ENCODE data around the gene FAM131A.

Gene FAM131A

DNA sequence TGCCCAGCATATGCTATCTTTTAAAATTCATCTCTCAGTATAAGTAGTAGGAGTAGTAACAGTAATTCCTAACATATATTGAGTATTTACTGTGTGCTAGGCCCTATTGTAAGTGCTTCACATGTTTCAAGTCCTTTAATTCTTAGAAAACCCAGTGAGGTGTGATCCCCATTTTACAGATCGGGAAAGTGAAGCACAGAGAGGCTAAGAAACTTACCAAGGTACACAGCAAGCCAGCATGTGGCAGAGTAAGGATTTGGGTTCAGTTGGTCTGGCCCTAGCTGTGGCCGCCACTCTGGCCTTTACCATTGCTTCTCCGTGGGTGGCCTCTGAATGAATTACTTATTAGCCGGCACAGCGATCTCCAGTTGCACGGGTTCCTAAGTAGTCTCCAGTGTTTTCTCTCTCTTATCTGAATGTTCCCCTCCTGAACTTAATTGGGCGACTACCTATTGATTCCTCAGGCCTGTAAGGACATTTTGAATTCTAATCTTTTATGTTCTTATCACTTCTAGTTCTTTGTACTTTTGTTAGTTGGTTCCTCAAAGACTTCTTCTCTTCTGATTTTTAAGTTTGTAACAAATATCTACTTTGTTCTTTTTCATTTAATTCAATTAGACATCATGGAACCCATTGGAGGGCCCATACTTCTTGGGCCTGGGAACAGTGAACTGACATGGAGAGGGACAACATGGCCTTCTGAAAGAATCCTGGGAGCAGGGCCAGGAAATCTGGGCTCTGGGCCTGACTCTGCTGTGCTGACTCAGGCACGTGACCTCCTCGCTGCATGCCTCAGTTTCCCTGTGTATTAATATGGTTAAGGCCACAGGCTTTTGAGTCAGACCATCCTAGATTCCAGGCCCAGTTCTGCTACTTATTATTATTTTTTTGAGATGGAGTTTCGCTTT, 12.4 kb downstream of the FAM131A start:
- ChIA-PET POLR2A (no interaction called here), CTCF (no interaction called here)
- TF ChIP-seq FOXK2 (IDR thresholded peaks at IDR 0.05) (no peak), LEF1 (IDR thresholded peaks at IDR 0.05; ENCODE audit: borderline replicate concordance) (no peak), ARNT (IDR thresholded peaks at IDR 0.05) (no peak), BHLHE40 (IDR thresholded peaks at IDR 0.05; ENCODE audit: borderline replicate concordance) (no peak), CTBP1 (IDR thresholded peaks at IDR 0.05; ENCODE audit: borderline replicate concordance) (no peak), ELF4 (IDR thresholded peaks at IDR 0.05) (no peak), HDGF (IDR thresholded peaks at IDR 0.05; ENCODE audit: borderline replicate concordance) (no peak), PKNOX1 (IDR thresholded peaks at IDR 0.05) (no peak), SUZ12 (IDR thresholded peaks at IDR 0.05) (no peak), SP1 (IDR thresholded peaks at IDR 0.05) (no peak), NFRKB (IDR thresholded peaks at IDR 0.05) (no peak)
- DNase-seq (ENCODE audit: extremely low spot score), result no peak

GRCh38 chr3:184350618-184351017, 13.2 kb downstream of the FAM131A start:
- TF ChIP-seq ARNT (IDR thresholded peaks at IDR 0.05), result no peak
- TF ChIP-seq FOXA1 (IDR thresholded peaks at IDR 0.05), result no peak
- TF ChIP-seq SP1 (IDR thresholded peaks at IDR 0.05), result no peak
- TF ChIP-seq CTBP1 (IDR thresholded peaks at IDR 0.05; ENCODE audit: borderline replicate concordance), result no peak
- TF ChIP-seq L3MBTL2 (conservative IDR thresholded peaks at IDR 0.05), result no peak
- ChIA-PET POLR2A (no interaction called here), CTCF (interaction anchor here (0.6 kb wide), 1 partner anchor 235 kb away, joined by 3 read pairs; no protein-coding TSS in a partner anchor)
- DNase-seq (ENCODE audit: extremely low spot score), result no peak

GRCh38 chr3:184351511-184352148, 14.2 kb downstream of the FAM131A start:
- ChIA-PET CTCF (no interaction called here), POLR2A (no interaction called here)
- no peak for DNase-seq (ENCODE audit: extremely low spot score)
- TF ChIP-seq HDGF (IDR thresholded peaks at IDR 0.05; ENCODE audit: borderline replicate concordance) (no peak), FOXA1 (IDR thresholded peaks at IDR 0.05) (no peak), FOXM1 (IDR thresholded peaks at IDR 0.05; ENCODE audit: borderline replicate concordance) (no peak), TARDBP (IDR thresholded peaks at IDR 0.05) (no peak)

GRCh38 chr3:184352149-184352785, 14.9 kb downstream of the FAM131A start:
- CTCF ChIA-PET, result interaction anchor here (1.4 kb wide), 1 partner anchor 17 kb away, joined by 4 read pairs; no protein-coding TSS in a partner anchor
- DNase-seq (ENCODE audit: extremely low spot score), result no peak
- TF ChIP-seq ARNT (IDR thresholded peaks at IDR 0.05), result no peak
- no peak for TF ChIP-seq FOXK2 (IDR thresholded peaks at IDR 0.05)
- no peak for TF ChIP-seq CTBP1 (IDR thresholded peaks at IDR 0.05; ENCODE audit: borderline replicate concordance)
- TF ChIP-seq LEF1 (IDR thresholded peaks at IDR 0.05; ENCODE audit: borderline replicate concordance), result no peak
- no peak for TF ChIP-seq SP1 (IDR thresholded peaks at IDR 0.05)
- no peak for TF ChIP-seq TARDBP (IDR thresholded peaks at IDR 0.05)
- no peak for TF ChIP-seq SUZ12 (IDR thresholded peaks at IDR 0.05)
- no peak for TF ChIP-seq ELF4 (IDR thresholded peaks at IDR 0.05)
- TF ChIP-seq FOXM1 (IDR thresholded peaks at IDR 0.05; ENCODE audit: borderline replicate concordance), result no peak
- no peak for TF ChIP-seq L3MBTL2 (conservative IDR thresholded peaks at IDR 0.05)
- no peak for TF ChIP-seq HDGF (IDR thresholded peaks at IDR 0.05; ENCODE audit: borderline replicate concordance)
- TF ChIP-seq FOXA1 (IDR thresholded peaks at IDR 0.05), result no peak
- no peak for TF ChIP-seq NFRKB (IDR thresholded peaks at IDR 0.05)
- TF ChIP-seq ZNF384 (IDR thresholded peaks at IDR 0.05), result no peak
- no peak for TF ChIP-seq PKNOX1 (IDR thresholded peaks at IDR 0.05)
- no peak for TF ChIP-seq BHLHE40 (IDR thresholded peaks at IDR 0.05; ENCODE audit: borderline replicate concordance)
- POLR2A ChIA-PET, result no interaction called here

DNA sequence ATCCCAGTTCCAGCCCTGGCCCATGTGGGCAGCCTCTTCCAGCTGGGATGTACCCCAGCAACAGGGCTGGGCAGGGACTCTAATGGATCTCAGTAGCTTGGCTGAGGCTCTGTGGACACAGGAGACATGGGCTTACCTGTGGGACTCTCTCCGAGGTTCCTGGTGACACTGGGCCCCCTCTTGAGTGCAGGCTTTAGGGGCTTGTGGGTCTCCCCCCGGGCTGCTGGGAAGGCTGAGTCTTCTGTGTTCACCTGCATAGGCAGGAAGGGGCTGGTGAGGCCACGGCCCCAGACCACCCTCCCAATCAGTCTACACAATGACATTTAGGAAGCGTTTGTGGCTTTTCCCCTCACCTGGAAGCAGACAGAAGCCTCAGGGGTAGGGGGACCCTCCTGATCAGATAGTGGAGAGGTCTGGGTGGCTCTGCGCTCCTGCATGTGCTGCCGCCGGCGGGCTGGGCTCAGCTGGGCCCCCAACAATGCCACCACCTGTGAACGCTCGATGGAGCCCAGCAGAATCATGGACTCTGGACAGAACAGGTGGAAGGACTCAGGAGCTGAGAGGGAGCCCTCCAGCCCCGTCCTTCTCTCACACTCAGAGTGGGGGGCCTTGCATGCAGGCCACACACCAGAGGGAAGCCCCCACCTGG, 15.6 kb downstream of the FAM131A start:
- no peak for DNase-seq (ENCODE audit: extremely low spot score)
- ChIA-PET CTCF (interaction anchor here (1.4 kb wide), 1 partner anchor 18 kb away, joined by 4 read pairs; no protein-coding TSS in a partner anchor), POLR2A (no interaction called here)
- TF ChIP-seq SUZ12 (IDR thresholded peaks at IDR 0.05), result no peak
- TF ChIP-seq FOXM1 (IDR thresholded peaks at IDR 0.05; ENCODE audit: borderline replicate concordance), result no peak
- no peak for TF ChIP-seq L3MBTL2 (conservative IDR thresholded peaks at IDR 0.05)
- TF ChIP-seq TARDBP (IDR thresholded peaks at IDR 0.05), result no peak
- TF ChIP-seq SP1 (IDR thresholded peaks at IDR 0.05), result no peak
- no peak for TF ChIP-seq LEF1 (IDR thresholded peaks at IDR 0.05; ENCODE audit: borderline replicate concordance)
- no peak for TF ChIP-seq CTBP1 (IDR thresholded peaks at IDR 0.05; ENCODE audit: borderline replicate concordance)
- TF ChIP-seq ARNT (IDR thresholded peaks at IDR 0.05), result no peak
- no peak for TF ChIP-seq ZNF384 (IDR thresholded peaks at IDR 0.05)
- no peak for TF ChIP-seq ELF4 (IDR thresholded peaks at IDR 0.05)
- no peak for TF ChIP-seq BHLHE40 (IDR thresholded peaks at IDR 0.05; ENCODE audit: borderline replicate concordance)
- no peak for TF ChIP-seq FOXA1 (IDR thresholded peaks at IDR 0.05)
- TF ChIP-seq NFRKB (IDR thresholded peaks at IDR 0.05), result no peak
- no peak for TF ChIP-seq HDGF (IDR thresholded peaks at IDR 0.05; ENCODE audit: borderline replicate concordance)
- no peak for TF ChIP-seq FOXK2 (IDR thresholded peaks at IDR 0.05)
